DMS114 treated with DMSO at 0.1 percent for 48 hours (cell line): Measurements from ENCODE around the gene TIFAB.

Experiments
- DNase-seq: peaks from one replicate; lab custom pipeline; 2025; ENCODE audit not compliant: unreplicated experiment; lab: John Stamatoyannopoulos, UW

TIFAB gene

GRCh38 chr5:135428586-135428985 lies 23.6 kb downstream of the TIFAB start:
- no peak for DNase-seq

DNA sequence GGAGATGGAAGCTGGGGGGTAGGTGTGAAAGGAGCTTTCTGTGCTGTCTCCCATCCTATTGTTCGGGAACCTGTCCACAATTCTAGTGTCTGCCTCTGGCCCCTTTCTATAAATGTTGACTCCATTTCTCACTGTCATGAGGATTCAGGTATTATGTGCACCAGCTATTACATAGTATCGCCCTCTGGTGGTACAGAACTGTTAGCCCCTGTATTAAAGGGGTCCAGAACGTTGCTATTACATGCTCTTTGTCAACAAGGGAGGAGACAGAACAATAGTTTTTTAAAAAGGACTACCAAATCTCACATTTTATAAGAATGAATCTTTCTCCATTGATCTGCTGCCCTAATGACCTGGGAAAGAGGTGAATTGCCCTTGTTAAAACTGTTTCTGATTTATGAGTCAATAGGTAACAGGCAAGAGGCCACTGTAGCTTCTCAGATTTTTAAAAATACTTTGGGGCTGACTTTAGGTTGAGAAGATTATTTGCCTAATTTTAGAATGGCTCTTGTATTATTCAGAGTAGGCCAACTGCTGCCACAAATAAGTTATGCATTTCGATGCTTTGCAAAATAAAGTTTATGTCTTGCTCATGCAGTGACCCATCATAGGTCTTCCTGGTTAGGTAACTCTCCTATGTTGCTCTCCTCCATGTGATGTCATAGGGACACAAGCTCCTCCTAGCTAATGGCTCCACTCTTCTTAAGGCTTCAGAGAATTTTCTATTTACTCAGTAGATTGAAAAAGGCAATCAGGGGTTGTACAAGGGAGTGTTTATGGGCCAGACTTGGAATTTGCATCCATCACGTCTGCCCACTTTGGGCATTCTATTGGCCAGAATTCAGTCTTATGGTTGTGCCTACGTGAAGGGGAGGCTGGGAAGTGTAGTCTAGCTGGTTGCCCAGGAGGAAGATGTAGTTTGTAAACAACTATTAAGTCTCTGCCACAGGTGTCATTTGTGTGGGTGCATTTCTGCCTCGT lies 25.8 kb downstream of the TIFAB start:
- DNase-seq, result peak; percentile 20

DNA sequence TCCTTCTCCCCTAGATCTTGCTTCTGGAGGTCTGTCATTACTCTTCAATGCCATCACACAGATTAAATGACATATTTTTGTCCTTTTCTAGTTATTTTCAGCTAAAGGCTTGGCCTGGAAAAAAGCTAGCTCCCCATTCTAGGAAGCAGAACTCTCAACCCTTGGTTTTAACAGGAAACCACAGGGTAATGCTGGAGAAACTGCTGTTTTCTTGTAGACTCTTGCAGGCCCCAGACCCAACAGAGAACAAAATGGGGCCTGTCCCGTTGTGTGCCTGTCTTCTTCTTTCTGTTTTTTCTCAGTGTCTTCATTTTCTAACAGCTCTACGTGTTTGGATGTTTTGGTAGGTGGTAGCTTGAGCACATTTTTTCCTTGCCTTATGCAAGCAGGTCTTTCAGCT lies 26.5 kb downstream of the TIFAB start:
- DNase-seq, result no peak

DNA sequence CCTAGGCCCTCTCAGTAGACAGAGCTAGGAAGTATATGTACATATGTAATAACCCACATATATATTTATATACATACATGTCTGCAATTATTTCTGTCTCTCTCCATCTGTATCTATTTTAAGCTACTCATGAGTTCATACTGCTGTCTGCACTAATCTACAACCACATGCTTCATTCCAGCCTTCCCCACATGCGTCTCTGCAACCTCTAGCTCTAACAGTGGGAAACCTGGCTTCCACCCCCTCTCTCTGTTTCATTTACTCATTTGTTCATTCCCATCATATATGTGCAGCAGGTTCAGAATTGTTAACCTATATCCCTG lies 28.3 kb downstream of the TIFAB start:
- DNase-seq, result no peak

GRCh38 chr5:135423146-135423845 lies 28.9 kb downstream of the TIFAB start:
- DNase-seq, result no peak

GRCh38 chr5:135422419-135422818 lies 29.7 kb downstream of the TIFAB start:
- DNase-seq, result no peak

DNA sequence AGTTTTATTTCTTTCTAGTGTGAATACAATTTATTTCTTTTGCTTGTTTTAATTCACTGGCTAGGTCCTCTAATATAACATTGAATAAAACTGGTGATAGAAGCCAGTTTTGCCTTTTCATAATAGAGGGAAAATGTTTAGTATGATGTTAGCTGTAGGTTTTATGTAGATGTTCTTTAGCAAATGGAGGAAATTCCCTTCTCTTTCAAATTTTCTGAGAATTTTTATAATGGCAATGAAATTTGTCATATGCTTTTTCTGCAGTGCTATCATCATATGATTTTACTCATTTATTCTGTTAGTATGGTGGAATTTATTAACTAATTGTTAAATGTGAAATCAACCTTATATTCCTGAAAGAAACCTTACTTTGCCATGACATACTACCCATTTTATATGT lies 35.1 kb downstream of the TIFAB start:
- no peak for DNase-seq

DNA sequence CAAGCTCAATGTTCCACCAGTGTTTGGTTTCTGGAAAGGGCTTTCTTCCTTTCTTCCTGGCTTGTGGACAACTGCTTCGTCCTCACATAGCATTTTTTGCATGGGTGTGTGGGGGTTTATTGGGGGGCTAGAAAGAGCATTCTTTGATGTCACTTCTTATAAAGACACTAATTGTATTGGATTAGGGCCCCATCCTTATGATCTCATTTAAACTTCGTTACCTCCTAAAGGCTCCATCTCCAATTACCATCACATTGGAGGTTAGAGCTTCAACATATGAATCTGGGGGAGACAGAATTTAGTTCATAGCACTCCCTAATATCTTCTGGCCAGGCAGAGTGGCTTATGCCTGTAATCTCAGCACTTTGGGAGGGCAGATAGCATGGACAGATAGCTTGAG lies 47.1 kb downstream of the TIFAB start:
- no peak for DNase-seq

DNA sequence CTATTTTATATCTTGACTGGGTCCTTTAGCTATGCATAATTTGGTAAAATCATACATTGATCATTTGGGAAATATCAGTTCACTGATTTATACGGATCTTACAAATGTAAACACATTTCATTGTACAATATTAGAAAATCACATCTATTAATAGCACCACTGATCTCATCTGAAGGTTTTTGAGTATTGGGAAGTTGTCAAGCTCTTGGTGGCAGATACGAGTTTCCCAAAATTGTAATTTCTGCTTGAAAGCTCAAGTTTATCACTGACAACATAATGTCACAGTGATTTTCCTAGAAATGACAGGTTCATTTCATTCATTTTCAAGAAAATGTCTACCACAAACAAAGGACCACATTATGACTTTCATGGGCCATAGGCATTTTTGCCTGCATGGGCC lies 50.1 kb downstream of the TIFAB start:
- DNase-seq, result no peak

DNA sequence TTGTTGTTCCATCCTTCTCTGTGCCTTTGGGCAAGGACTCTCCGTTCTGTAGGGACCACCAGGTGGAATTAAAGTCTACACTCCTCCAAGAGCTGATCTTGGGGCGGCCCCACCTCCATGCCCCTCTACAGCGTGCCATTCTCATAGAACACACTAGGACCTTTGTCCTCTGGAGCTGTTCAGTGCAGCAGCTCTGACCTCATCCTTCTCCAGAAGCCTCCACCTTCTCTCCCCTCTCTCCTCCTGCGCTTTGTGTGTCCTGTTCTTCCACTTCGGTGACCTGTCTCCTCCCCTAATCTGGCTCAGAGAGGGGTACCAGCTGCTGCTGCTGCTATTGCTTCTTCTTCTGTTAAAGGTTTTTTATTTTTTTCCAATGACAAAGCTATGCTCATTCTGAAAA lies 51.3 kb downstream of the TIFAB start:
- DNase-seq, result no peak

DNA sequence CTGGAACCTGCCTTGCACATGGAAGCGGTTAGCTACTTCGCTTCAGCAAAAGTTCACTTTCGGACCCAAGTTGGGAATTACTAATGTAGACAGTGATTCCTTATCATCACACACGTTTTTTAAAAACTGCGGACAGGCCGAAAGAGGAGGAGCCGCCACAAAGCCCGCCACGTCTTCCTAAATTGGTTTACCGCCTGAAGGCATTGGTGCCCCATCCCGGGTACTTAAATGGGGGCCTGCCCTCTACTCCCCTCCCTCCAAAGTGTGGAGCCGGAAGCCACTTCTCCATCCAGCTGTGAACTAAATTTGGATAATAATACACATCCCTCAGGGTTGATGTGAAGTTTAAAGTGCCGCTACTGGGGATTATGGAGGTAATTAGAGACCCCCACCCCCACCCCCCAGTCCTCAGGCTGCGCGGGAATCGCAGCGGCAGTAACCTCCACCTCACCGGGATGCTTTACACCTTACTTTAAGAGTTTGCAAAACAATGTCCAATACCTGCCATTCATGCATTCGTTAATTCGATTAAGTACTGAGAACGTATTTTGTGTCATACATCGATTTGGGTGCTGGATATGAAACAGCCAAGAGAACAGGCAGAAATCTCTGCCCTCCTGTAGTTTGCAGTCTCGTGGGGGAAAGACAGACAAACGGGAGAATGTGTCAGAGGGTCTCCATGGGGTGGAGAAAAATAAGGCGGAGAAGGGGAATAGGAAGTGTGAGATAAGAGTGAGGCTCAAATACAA lies 52.2 kb downstream of the TIFAB start:
- DNase-seq, result no peak

DNA sequence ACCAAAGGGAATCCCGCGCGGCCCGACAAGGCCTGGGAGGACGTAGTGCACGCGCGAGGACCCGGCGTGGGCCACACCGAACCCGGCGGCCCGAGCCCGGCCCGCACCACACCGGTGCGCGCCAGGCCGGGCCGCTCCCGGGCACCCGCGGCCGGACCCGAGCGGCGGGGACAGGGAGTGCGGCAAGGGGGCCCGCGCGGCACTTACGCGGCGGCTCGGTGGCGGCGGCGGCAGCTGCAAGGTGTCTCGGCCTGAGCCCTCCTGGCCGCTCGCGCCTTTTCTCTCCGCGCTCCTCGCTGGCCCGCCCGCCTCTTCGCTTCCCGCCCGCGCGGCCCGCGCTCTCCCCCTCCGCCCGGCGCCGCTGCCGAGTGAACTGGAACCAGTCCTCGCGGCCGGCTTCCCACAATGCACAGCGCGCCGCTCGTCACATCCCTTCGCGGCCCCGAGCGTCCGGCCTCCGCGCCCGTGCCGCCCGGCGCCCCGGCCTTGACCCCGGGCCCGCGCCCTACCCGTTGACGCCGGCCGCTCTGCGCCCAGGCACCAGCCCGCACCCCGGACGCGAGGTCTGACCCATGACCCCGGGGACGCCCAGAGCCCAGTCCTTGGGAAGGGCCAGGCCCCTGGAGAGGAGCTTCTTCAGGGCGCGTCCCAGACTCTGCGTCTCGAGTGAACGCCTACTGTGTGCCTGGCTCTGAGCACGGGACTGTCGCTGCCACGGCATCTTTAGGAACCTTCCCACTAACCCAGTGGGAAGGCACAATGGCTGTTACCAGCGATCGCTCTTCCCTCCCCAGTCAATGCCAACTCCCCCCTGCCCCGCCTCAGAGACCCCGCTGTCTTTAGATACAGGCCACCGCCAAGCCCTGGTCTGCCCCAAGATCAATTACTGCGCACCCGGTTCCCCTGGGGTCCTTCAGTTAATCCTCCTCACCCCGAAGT lies 53.0 kb downstream of the TIFAB start, which contains the start of gene MACROH2A1:
MACROH2A1 (minus strand) TSS at position 377 of the 939 bp plus-strand sequence. CDS start 10,138 bp downstream, outside the sequence.
- peak; percentile 47 for DNase-seq

- no peak for DNase-seq
Measured at GRCh38 chr5:135398160-135398854, 53.8 kb downstream of the TIFAB start.
